ENCODE results near the gene MYD88. TPM values are rescaled to one million over a fixed set of nuclear protein-coding genes. Genes with fewer than 3 reads are reported as not detected.

Gene MYD88
- total RNA-seq, 1 donor from 2014 or later, result 45.9 TPM

DNA sequence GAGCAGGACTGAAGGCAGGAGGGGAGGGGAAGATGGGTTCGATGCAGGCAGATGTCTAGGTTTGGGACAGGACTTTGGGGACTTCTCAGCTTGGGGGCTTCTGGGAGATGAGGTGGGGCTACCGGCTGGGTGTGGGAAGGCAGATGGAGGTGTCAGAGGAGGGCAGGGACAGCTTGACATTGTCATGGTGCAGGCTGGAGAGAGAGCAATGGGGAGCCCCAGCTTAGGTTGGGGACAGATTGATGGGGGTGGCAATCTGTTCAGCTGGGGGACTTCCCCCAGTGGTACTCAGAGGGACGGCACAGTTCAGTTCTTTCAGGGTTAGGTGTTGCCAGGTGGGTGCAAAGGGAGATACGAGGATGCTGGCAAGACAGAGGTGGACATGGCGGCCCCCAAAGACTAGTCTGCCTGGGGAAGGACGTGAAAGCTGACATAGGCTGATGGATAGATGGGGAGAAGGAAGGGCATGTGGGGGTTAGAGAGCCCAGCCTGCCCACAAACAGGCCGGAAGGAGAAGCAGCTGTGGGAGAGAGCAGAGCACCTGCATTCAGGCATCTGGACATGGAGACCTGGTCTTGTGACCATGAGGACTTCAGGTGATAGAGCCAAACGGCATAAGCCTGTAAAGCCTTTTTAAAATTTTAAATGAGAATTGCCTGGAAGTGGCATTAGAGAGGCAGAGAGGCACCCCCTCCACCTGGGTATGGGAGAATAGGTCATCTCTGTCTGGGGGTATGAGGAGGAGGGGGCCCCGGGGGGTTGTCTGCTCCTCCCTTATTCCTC lies 22.6 kb upstream of the MYD88 start:
- Histone ChIP-seq H3K9me3 (no peaks in the 10 kb centered on the region), H3K27ac (no peak overlapping the region), H3K27me3 (no peaks in the 10 kb centered on the region), H3K36me3 (peaks cover 0 to 4% of the 10 kb centered on the region in 2 donors), H3K4me3 (no peak overlapping the region), H3K4me1 (no peaks in the 10 kb centered on the region)
- intact Hi-C loops (cut with DNase I), result no loop called here
- TF ChIP-seq, protein P1, sequence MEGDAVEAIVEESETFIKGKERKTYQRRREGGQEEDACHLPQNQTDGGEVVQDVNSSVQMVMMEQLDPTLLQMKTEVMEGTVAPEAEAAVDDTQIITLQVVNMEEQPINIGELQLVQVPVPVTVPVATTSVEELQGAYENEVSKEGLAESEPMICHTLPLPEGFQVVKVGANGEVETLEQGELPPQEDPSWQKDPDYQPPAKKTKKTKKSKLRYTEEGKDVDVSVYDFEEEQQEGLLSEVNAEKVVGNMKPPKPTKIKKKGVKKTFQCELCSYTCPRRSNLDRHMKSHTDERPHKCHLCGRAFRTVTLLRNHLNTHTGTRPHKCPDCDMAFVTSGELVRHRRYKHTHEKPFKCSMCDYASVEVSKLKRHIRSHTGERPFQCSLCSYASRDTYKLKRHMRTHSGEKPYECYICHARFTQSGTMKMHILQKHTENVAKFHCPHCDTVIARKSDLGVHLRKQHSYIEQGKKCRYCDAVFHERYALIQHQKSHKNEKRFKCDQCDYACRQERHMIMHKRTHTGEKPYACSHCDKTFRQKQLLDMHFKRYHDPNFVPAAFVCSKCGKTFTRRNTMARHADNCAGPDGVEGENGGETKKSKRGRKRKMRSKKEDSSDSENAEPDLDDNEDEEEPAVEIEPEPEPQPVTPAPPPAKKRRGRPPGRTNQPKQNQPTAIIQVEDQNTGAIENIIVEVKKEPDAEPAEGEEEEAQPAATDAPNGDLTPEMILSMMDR (IDR thresholded peaks at IDR 0.05), result no peak
- TF ChIP-seq POLR2AphosphoS5 (IDR thresholded peaks at IDR 0.05; ENCODE audit: insufficient read depth in 1 of 2, low read depth in 1 of 2) (no peak), POLR2A (IDR thresholded peaks at IDR 0.05) (no peak)
- no peak for DNase-seq (ENCODE audit: extremely low spot score in 2 of 2)

DNA sequence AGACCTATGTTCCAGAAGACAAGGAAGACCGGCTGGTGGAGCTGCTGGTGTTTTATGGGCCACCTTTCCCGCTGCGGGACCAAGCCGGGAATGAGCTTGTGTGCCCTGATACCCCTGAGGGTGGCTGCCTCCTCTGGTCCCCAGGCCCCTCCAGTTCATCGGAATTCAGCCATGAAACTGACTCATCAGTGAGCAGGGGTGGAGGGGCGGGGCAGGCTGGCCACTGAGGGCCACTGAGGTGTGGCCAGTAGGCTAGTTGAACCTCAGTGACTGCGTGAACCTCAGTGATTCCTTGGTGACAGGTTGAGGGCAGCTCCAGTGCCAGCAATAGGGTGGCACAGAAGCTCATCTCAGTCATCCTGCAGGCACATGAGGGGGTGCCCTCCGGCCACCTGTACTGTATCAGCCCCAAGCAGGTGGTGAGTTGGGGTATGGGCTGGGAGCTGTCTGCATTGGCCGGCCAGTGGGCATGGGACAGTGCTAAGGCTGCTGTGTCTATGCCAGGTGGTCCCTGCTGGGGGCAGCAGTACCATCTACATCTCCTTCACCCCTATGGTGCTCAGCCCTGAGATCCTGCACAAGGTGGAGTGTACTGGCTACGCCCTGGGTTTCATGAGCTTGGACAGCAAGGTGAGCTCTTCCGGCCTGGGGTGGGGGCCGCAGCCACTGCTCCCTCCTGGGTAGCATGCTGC lies 21.8 kb upstream of the MYD88 start:
- no peak for TF ChIP-seq POLR2AphosphoS5 (IDR thresholded peaks at IDR 0.05; ENCODE audit: insufficient read depth in 1 of 2, low read depth in 1 of 2)
- no peak for TF ChIP-seq POLR2A (IDR thresholded peaks at IDR 0.05)
- TF ChIP-seq, protein P1 (IDR thresholded peaks at IDR 0.05), result no peak
- Histone ChIP-seq H3K4me3 (no peak overlapping the region), H3K4me1 (no peaks in the 10 kb centered on the region), H3K9me3 (no peaks in the 10 kb centered on the region), H3K27me3 (no peaks in the 10 kb centered on the region), H3K36me3 (peaks cover 0 to 12% of the 10 kb centered on the region in 2 donors), H3K27ac (no peak overlapping the region)
- no peak for DNase-seq (ENCODE audit: extremely low spot score in 2 of 2)
- intact Hi-C loops (cut with DNase I), result no loop called here

DNA sequence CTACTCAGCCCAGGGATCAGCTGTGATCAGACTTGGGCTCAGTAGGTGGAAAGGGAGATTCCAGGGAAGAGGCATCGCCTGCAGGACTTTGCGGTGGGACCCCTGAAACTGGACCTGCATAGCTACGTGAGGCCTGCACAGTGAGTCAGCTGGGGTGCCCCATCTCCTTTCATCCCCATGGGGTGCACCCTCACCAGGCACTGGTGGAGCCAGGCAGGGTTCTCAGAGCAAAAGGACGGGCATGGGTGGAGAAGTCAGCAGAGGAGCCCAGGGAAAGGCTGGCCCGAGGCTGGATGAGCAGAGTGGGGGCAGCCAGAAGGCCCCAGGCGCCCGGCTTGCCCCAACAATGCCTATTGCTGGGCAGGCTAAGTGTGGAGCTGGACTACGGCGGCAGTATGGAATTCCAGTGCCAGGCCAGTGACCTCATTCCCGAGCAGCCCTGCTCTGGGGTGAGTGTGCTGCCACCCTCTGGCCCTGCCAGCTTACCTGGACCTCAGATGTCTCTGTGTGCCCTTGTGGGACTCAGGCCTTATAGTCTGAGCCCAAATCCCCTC lies 21.2 kb upstream of the MYD88 start:
- no peak for TF ChIP-seq POLR2AphosphoS5 (IDR thresholded peaks at IDR 0.05; ENCODE audit: insufficient read depth in 1 of 2, low read depth in 1 of 2)
- TF ChIP-seq, protein P1 (IDR thresholded peaks at IDR 0.05), result no peak
- TF ChIP-seq POLR2A (IDR thresholded peaks at IDR 0.05), result no peak

DNA sequence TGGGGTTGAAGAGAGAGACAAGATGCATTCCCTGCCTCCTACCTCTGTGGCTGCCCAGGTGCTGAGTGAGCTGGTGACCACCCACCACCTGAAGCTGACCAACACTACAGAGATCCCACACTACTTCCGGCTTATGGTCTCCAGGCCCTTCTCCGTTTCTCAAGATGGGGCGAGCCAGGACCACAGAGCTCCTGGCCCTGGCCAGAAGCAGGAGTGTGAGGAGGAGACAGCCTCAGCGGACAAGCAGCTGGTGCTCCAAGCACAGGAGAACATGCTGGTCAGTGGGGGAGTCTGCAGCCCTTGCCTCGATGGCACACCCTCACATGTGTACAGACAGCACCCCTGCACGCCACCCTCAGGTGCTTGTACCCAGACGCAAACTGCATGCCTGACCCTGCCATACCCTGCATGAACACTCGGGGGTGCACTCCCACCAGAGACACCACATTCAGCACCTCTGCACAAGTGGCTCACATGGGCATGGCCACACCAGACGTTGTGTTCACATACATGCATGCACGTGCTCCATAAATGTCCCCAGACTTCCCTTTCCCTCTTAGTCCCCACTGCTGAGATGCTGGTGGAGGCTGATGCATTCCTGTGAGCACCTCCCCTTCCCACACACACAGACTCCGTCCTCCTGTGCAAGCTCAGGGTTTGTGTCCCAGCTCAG lies 20.6 kb upstream of the MYD88 start:
- no peak for DNase-seq (ENCODE audit: extremely low spot score in 2 of 2)
- Histone ChIP-seq H3K4me3 (no peak overlapping the region), H3K4me1 (no peaks in the 10 kb centered on the region), H3K36me3 (peaks cover 0 to 24% of the 10 kb centered on the region in 2 donors), H3K27ac (no peak overlapping the region), H3K9me3 (no peaks in the 10 kb centered on the region), H3K27me3 (no peaks in the 10 kb centered on the region)
- intact Hi-C loops (cut with DNase I), result no loop called here
- TF ChIP-seq POLR2AphosphoS5 (IDR thresholded peaks at IDR 0.05; ENCODE audit: insufficient read depth in 1 of 2, low read depth in 1 of 2), result no peak
- TF ChIP-seq, protein P1 (IDR thresholded peaks at IDR 0.05), result peak; percentile 23 to 63 (median 44)
- no peak for TF ChIP-seq POLR2A (IDR thresholded peaks at IDR 0.05)

More for the DNA sequence above, 21.2 kb upstream of the MYD88 start:
- Histone ChIP-seq H3K9me3 (no peaks in the 10 kb centered on the region), H3K27me3 (no peaks in the 10 kb centered on the region), H3K27ac (no peak overlapping the region), H3K4me1 (no peaks in the 10 kb centered on the region), H3K36me3 (peaks cover 0 to 18% of the 10 kb centered on the region in 2 donors), H3K4me3 (no peak overlapping the region)
- intact Hi-C loops (cut with DNase I), result no loop called here
- no peak for DNase-seq (ENCODE audit: extremely low spot score in 2 of 2)

Measured in vagina (tissue), 2 donors.